GM12878 (cell line): ENCODE results near the gene CD2BP2. TPM values are rescaled to one million over a fixed set of nuclear protein-coding genes. Genes with fewer than 3 reads are reported as not detected.

ENCODE experiments used
- ATAC-seq: fragments of 200-7000 bp; cut with Tn5 transposase; 3 replicates; pipeline ENCODE4 v1.9.1; 2020; ENCODE audit warnings: mild to moderate bottlenecking, moderate library complexity
- BruUV-seq: library from RNA; stranded (reverse); fragments of 400-500 nt; replicated peaks from 2 replicates; lab custom pipeline; 2021; lab: Mats Ljungman, UMichigan
- CTCF ChIA-PET: fragments of 300-600 bp; sonication (Branson Sonifier 250); formaldehyde crosslinking; extraction: SDS; loops from one replicate; lab custom pipeline; 2021; ENCODE audit warnings: inconsistent platforms; lab: Yijun Ruan, JAX
- POLR2A ChIA-PET: fragments of 350-600 bp; formaldehyde crosslinking; extraction: SDS; loops from one replicate; lab custom pipeline; 2021; ENCODE audit warnings: inconsistent platforms; lab: Charles Lee
- RAD21 ChIA-PET: fragments of 300-600 bp; sonication (Branson Sonifier 250); formaldehyde crosslinking; loops from one replicate; lab custom pipeline; 2023; ENCODE audit warnings: antibody characterized with exemption; ENCODE audit not compliant: unreplicated experiment; lab: Charles Lee
- SMC1A ChIA-PET: fragments of 300-600 bp; sonication (Branson Sonifier 250); formaldehyde crosslinking; loops from one replicate; lab custom pipeline; 2023; ENCODE audit not compliant: unreplicated experiment, uncharacterized antibody; lab: Charles Lee
- DNase-seq: peaks from one replicate; pipeline ENCODE4 v3.0.0-alpha.2; 2011; ENCODE audit warnings: low read depth, low spot score
- FAIRE-seq: peaks from 3 replicates; lab custom pipeline; 2011; peaks lifted over from hg19 to GRCh38; lab: Jason Lieb, UNC
- H2AFZ ChIP-seq: 2 replicates; pipeline ENCODE4 v1.6.0; 2011; ENCODE audit warnings: low read depth, low read length, control low read depth; ENCODE audit not compliant: control insufficient read depth
- H3K27ac ChIP-seq: 2 replicates; pipeline ENCODE4 v1.5.1; 2011; ENCODE audit warnings: control low read depth; ENCODE audit not compliant: control insufficient read depth, insufficient read depth
- H3K27me3 ChIP-seq, 2 experiments: replicated peaks in 1 of 2; 2 replicates each; pipeline versions ENCODE4 v1.6.0 to v1.6.1; 2011; ENCODE audit warnings: low read length in 1 of 2; ENCODE audit not compliant: control insufficient read depth in 2 of 2, insufficient read depth in 2 of 2
- H3K36me3 ChIP-seq, 2 experiments: 2 replicates each; pipeline ENCODE4 v1.5.1; 2011; ENCODE audit warnings: low read length in 1 of 2; ENCODE audit not compliant: control insufficient read depth in 2 of 2, insufficient read depth in 2 of 2
- H3K4me1 ChIP-seq: 2 replicates; pipeline ENCODE4 v1.6.1; 2011; ENCODE audit warnings: mild to moderate bottlenecking, low read length, moderate library complexity, mixed read lengths; ENCODE audit not compliant: control insufficient read depth, insufficient read depth
- H3K4me2 ChIP-seq: 2 replicates; pipeline ENCODE4 v1.6.0; 2011; ENCODE audit warnings: control low read depth; ENCODE audit not compliant: control insufficient read depth, insufficient read depth
- H3K4me3 ChIP-seq: fragments of 200-600 bp; sonication (generic); 2 replicates; pipeline ENCODE4 v1.5.1; 2016
- H3K79me2 ChIP-seq: 2 replicates; pipeline ENCODE4 v1.6.0; 2011; ENCODE audit warnings: low read length; ENCODE audit not compliant: control insufficient read depth, insufficient read depth
- H3K9ac ChIP-seq: 2 replicates; pipeline ENCODE4 v1.8.0; 2011; ENCODE audit warnings: low read length, control low read depth, mixed read lengths; ENCODE audit not compliant: control insufficient read depth, insufficient read depth
- H3K9me3 ChIP-seq: replicated peaks from 3 replicates; pipeline ENCODE4 v1.5.1; 2011; ENCODE audit warnings: mild to moderate bottlenecking, low read length; ENCODE audit not compliant: control insufficient read depth, insufficient read depth
- H4K20me1 ChIP-seq: 2 replicates; pipeline ENCODE4 v1.6.0; 2011; ENCODE audit not compliant: control insufficient read depth, insufficient read depth
- CEBPZ ChIP-seq: fragments of 150-350 bp; IDR thresholded peaks from 2 replicates; pipeline ENCODE4 v1.6.1; 2016; ENCODE audit warnings: low read depth, low read length
- IRF3 ChIP-seq: fragments of 450-650 bp; IDR thresholded peaks from 2 replicates; pipeline ENCODE4 v1.6.1; 2014; ENCODE audit warnings: mild to moderate bottlenecking
- MYC ChIP-seq: IDR thresholded peaks from 2 replicates; pipeline ENCODE4 v1.6.1; 2011; ENCODE audit warnings: mild to moderate bottlenecking, low read length, moderate library complexity, inconsistent platforms; ENCODE audit not compliant: insufficient read depth, insufficient replicate concordance, insufficient read length, severe bottlenecking
- NFYA ChIP-seq: IDR thresholded peaks from 2 replicates; pipeline ENCODE4 v1.6.1; 2011; ENCODE audit warnings: low read depth, mild to moderate bottlenecking, low read length, improper control_type of control experiment, borderline replicate concordance
- POU2F2 ChIP-seq: IDR thresholded peaks from 3 replicates; pipeline ENCODE4 v1.6.1; 2011; ENCODE audit warnings: low read depth, mild to moderate bottlenecking, low read length, borderline replicate concordance
- RB1 ChIP-seq: fragments of 450-650 bp; formaldehyde crosslinking; IDR thresholded peaks from 2 replicates; pipeline ENCODE4 v1.6.1; 2017; ENCODE audit warnings: mild to moderate bottlenecking, borderline replicate concordance
- SIX5 ChIP-seq: IDR thresholded peaks from 2 replicates; pipeline ENCODE4 v1.6.1; 2011; ENCODE audit warnings: mild to moderate bottlenecking, low read depth, low read length, moderate library complexity; ENCODE audit not compliant: severe bottlenecking
- SMARCA5 ChIP-seq: fragments of 450-650 bp; IDR thresholded peaks from 2 replicates; pipeline ENCODE4 v1.6.1; 2017; ENCODE audit warnings: mild to moderate bottlenecking
- TCF12 ChIP-seq: IDR thresholded peaks from 2 replicates; pipeline ENCODE4 v1.6.1; 2011; ENCODE audit warnings: low read depth, mild to moderate bottlenecking, low read length
- ZNF687 ChIP-seq: fragments of 450-650 bp; IDR thresholded peaks from 2 replicates; pipeline ENCODE4 v1.6.1; 2017; ENCODE audit warnings: mild to moderate bottlenecking, moderate library complexity
- WGBS: methylation state at CpG from one replicate; pipeline ENCODE4 v1.1.6; 2016; ENCODE audit warnings: low lambda C conversion rate; ENCODE audit not compliant: insufficient replicate concordance, insufficient coverage; ENCODE audit errors: missing lambda C conversion rate; 5-methylcytosine and 5-hydroxymethylcytosine counted together
- in situ Hi-C: fragments of 300-500 bp; cut with MboI; formaldehyde crosslinking; loops from 9 replicates; pipeline ENCODE4 v1.14.3; 2018; ENCODE audit warnings: mixed read lengths
- intact Hi-C: fragments of 100-400 bp; cut with micrococcal nuclease; formaldehyde crosslinking; loops from one replicate; pipeline ENCODE4 v1.14.2; 2022; ENCODE audit not compliant: unreplicated experiment
- polyA plus RNA-seq, 11 experiments: library from polyadenylated mRNA; depleted of rRNA in 4 of 11; unstranded in 6 of 11; stranded (reverse) in 5 of 11; fragments of >200 nt; fragmentation: Nextera tagmentation in 4 of 11; fragmentation: Illumina TruSeq in 1 of 11; extraction: Ambion mirVana in 4 of 11; extraction: Trizol in 1 of 11; gene quantifications; 1 replicate in 1 of 11; 2 replicates in 10 of 11; pipeline versions ENCODE4 v1.2.1 to v1.2.3, GENCODE V29; 2011 to 2016; ENCODE audit warnings: inconsistent platforms in 2 of 11, missing spikeins in 2 of 11, low read depth in 1 of 11
- total RNA-seq, 4 experiments: library from RNA; depleted of rRNA in 3 of 4; stranded (reverse); fragments of >200 nt in 3 of 4; fragmentation: Illumina TruSeq in 1 of 4; extraction: Trizol in 1 of 4; gene quantifications; 2 replicates each; pipeline versions ENCODE4 v1.2.1 to v1.2.3, GENCODE V29; 2013 to 2021
- TF ChIP-seq, protein P1 (sequence below): fragments of 450-650 bp; IDR thresholded peaks from 2 replicates; pipeline ENCODE4 v1.6.1; 2018; ENCODE audit warnings: mild to moderate bottlenecking, low read depth, moderate library complexity; ENCODE audit not compliant: partially characterized antibody

CD2BP2 gene
- total and polyA plus RNA-seq, 10 of the 15 experiments (the other 5 are each of a cell fraction or from before 2014, with no cell fraction given): 3.3 to 47.9 (median 31.8) TPM

- TF ChIP-seq NFYA: no peak
- no peak for TF ChIP-seq RB1
Observed at GRCh38 chr16:30348113-30348512, 7.0 kb downstream of the CD2BP2 start (continued).

DNA sequence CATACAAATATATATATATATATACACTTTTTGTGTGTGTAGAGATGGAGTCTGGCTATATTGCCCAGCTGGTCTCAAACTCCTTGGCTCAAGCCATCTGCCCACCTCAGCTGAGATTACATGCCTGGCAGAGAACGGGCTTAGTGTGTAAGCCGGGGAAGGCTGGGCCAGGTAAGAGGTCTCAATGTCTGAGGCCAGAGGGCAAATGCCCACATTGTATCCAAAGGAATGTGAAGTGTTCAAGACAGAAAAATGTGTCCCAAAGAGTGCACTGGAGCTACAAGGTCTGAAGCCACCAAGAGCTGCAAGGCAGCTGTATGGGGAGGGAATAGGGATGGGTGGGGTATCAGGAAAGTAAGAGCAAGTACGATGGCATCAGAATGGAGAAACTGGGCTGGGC, 8.8 kb downstream of the CD2BP2 start:
- Histone ChIP-seq H3K27ac (no peak overlapping the region), H4K20me1 (peaks cover 4% of the 10 kb centered on the region; the same call in 1 of the 2 replicates), H2AFZ (no peak overlapping the region), H3K4me2 (no peak overlapping the region), H3K4me3 (no peak overlapping the region), H3K79me2 (no peaks in the 10 kb centered on the region), H3K4me1 (peaks cover 23% of the 10 kb centered on the region), H3K36me3 (no peaks in the 10 kb centered on the region; a peak in 1 of 4 replicates), H3K27me3 (no peaks in the 10 kb centered on the region), H3K9me3 (no peaks in the 10 kb centered on the region), H3K9ac (no peak overlapping the region)
- no peak for DNase-seq
- intact Hi-C loops: no loop called here
- WGBS: 93% methylated on average over 3 of the region's 3 CpGs
- RAD21 ChIA-PET: no interaction called here
- ATAC-seq: no peak
- FAIRE-seq: no peak
- POLR2A ChIA-PET: no interaction called here
- CTCF ChIA-PET: interaction anchor here (1.0 kb wide), 2 partner anchors 25 to 63 kb away, joined by 3 to 4 read pairs; no protein-coding TSS in a partner anchor
- no TSS peak for BruUV-seq
- SMC1A ChIA-PET: no interaction called here
- in situ Hi-C loops: no loop called here
- TF ChIP-seq CEBPZ (no peak), MYC (no peak), POU2F2 (no peak), IRF3 (no peak), ZNF687 (no peak), SMARCA5 (no peak), TCF12 (no peak), SIX5 (no peak)
- TF ChIP-seq, protein P1, sequence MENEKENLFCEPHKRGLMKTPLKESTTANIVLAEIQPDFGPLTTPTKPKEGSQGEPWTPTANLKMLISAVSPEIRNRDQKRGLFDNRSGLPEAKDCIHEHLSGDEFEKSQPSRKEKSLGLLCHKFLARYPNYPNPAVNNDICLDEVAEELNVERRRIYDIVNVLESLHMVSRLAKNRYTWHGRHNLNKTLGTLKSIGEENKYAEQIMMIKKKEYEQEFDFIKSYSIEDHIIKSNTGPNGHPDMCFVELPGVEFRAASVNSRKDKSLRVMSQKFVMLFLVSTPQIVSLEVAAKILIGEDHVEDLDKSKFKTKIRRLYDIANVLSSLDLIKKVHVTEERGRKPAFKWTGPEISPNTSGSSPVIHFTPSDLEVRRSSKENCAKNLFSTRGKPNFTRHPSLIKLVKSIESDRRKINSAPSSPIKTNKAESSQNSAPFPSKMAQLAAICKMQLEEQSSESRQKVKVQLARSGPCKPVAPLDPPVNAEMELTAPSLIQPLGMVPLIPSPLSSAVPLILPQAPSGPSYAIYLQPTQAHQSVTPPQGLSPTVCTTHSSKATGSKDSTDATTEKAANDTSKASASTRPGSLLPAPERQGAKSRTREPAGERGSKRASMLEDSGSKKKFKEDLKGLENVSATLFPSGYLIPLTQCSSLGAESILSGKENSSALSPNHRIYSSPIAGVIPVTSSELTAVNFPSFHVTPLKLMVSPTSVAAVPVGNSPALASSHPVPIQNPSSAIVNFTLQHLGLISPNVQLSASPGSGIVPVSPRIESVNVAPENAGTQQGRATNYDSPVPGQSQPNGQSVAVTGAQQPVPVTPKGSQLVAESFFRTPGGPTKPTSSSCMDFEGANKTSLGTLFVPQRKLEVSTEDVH: no peak
